HG02852 (cell line): ENCODE data around the gene NHERF2.
A peak's percentile ranks its signal among the peaks of the same experiment; 100 is the strongest.
"Not testable (repeated sequence)": the region's sequence is repeated elsewhere in the genome, so short reads cannot be mapped to it uniquely, and the experiment has no call there.

ENCODE experiments used
- ATAC-seq: cut with Tn5 transposase; IDR thresholded peaks from one replicate; pipeline ENCODE4 v1.9.1; 2021; ENCODE audit warnings: mild to moderate bottlenecking, moderate library complexity; ENCODE audit not compliant: unreplicated experiment

Gene NHERF2

DNA sequence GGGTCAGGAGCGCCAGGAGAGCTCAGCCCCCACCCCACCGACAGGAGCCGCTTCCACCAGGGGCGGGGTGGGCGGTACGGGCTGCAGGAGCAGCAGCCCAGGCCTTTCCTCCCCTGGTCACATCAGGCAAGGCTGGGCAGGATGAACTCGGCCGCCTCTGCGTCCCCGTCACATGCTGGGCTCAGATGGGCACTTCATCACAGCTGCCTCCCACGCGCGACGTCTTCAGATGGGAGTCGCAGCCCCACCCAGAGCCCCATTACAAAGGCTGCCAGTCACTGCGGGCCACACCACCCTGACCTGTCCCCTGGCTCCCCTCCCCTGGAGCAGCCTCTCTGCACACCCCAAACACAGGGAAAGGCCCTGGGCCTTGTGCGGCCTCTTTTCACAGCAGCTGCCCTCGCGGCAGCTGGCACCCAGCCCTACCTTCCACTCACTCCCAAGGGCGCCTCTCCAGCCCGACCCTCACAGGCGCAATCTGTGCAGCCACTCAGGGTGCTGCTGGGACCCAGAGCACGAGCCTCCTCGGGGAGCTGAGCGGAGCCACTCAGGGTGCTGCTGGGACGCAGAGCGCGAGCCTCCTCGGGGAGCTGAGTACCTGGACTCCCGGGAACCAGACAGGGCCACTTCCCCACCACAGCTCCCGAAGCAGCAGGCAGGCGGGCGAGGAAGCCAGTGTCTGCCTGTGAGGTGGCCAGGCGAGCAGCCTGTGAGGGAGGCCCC is 21.7 kb upstream of the NHERF2 start:
- ATAC-seq, result no peak

- no peak for ATAC-seq
Observed at GRCh38 chr16:2005646-2006045, 21.1 kb upstream of the NHERF2 start.

DNA sequence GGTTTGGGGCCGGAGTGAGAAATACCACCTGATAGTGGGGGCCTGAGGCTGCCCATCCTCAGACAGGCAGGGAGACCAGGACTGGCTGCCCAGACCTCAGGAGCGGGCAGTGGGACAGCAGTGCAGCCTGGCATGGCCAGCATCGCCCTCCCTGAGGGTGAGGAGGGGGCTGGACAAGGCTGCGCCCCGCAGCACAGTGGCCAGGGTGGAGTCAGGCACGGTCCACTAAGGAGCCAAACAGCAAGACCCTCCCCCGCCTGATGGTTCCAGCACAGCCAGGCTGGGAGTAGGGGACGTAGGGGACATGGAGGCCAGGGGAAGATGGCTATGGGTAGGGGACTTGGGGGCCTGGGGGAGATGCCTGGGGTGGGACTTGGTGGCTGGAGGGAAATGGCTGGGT is 20.4 kb upstream of the NHERF2 start:
- ATAC-seq, result no peak

DNA sequence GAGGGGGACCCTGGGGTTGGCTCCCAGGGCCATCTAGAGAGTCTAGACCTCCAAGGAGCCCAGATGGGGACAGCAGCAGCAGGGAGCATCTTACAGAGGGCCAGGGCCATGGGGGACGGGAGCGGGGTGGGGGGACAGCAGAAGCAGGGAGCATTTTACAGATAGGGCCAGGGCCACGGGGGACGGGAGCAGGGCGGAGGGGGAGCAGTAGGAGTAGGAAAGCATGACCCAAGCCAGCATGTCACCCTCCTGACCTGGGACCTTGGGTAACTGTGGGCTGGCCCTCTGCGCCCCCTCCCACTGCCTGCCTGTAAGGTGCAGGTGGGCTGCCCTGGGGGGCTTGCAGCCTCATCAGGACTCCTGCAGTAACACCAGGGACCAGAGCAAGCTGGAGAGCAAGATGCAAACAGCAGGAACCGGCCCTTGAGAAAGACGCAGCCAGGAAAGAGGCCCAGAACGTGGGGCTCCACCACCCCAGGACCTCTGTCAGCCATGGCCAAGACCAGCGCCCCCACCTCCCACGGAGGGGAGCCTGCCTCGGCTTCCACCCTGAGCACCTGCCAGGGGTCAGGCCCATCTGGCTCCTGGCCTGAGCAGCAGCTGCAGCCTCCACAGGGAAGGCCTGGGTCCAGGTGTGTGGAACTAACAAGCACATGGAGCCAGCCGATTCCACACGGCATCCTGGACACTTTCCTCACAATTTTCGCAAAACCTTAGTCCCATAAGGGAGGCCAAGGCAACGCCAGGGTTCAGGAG is 19.4 kb upstream of the NHERF2 start:
- no peak for ATAC-seq

- ATAC-seq, result no peak
Observed at GRCh38 chr16:2008009-2008526, 18.6 kb upstream of the NHERF2 start.

DNA sequence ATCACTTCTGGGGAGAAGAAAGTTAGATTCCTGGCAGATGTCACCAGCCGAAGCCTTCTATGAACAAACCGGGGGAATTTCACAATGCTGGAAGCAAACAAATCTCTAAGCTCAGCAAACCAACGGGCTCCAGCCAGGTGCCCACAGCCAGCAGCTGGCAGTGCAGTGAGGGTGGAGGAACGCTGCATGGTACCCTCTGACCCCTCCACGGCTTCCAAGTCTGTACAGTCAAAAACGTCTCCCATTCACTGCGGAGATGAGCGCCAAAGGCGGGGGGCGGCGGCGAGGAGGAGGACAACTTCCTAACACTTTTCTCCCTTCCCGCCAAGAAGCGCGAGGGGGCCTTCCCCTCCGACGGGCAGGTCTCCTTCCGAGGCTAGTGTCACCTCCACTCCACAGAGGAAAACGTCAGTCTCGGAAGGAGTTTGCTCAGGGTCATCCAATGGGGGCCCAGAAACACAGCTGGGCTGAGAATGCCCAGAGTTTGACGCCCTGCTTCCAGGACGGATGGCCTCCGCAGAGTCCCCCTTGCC is 18.0 kb upstream of the NHERF2 start:
- no peak for ATAC-seq

- ATAC-seq, result peak; percentile 42
Observed at GRCh38 chr16:2009164-2009711, 17.5 kb upstream of the NHERF2 start.

- ATAC-seq, result peak; percentile 83
Observed at GRCh38 chr16:2009791-2010510, 16.8 kb upstream of the NHERF2 start, which contains the start of gene ZNF598. ZNF598 (minus strand) TSS chr16:2009821.

- ATAC-seq, result not testable (repeated sequence)
Observed at GRCh38 chr16:2011726-2012125, 15.0 kb upstream of the NHERF2 start.

GRCh38 chr16:2013527-2013926 is 13.2 kb upstream of the NHERF2 start:
- ATAC-seq, result no peak

- ATAC-seq, result no peak
Observed at GRCh38 chr16:2015117-2015946, 11.4 kb upstream of the NHERF2 start.

DNA sequence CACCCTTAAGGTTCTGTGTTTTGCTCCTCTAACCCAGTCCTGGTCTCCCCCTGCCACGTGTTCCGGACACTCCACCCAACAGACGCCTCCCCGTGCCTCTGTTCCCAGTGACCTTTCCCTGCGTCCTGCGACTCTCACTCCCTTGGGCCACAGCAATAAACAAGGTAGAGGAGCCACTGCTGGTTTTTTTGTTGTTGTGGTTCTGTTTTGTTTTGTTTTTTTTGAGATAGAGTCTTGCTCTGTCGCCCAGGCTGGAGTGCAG is 10.8 kb upstream of the NHERF2 start:
- no peak for ATAC-seq

DNA sequence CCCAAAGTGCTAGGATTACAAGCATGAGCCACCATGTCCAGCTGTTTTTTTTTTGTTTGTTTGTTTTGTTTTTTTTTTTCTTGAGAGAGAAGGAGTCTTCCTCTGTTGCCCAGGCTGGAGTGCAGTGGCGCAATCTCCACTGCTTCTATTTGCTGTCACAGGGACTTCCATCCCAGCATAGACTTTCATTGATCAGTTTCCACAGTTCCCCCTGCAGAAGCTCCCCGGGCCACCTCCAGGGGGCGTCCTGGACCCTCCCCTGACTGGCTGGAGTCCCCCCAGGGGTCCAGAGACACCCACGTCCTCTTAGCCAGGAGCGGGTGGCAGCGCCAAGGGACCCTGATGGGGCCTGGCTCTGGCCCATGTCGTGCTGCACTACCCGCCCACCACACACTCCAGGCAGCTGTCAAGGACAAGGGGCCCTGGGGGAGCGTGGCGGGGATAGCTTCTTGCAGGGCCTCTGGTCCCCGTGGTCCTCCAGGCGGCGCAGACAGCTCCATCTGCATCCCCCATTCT is 10.2 kb upstream of the NHERF2 start:
- ATAC-seq, result no peak

DNA sequence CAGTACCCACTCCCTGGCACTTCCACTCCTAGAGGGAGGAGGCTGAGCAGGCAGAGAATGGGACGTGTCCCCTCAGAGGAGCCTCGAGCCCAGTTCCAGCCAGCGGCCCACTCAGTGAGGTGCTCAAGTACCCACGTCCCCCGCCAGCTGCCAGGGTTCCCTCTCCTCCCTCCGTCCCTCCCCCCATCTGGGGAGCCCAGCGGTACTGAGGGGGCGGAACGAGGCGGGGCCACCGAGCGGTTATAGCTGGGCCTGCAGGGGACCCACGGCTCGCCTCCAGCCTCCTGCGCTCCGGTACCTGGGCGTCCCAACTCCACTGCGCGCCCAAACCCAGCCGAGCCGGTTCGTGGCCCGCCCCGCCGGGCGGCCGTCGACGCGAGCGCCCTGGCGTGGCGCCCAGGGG is 7.2 kb upstream of the NHERF2 start, which contains the start of gene NPW:
Gene NPW (plus strand): TSS at position 268 of the 403 bp plus-strand sequence.
- no peak for ATAC-seq

- no peak for ATAC-seq
Observed at GRCh38 chr16:2019921-2020831, 6.5 kb upstream of the NHERF2 start.

DNA sequence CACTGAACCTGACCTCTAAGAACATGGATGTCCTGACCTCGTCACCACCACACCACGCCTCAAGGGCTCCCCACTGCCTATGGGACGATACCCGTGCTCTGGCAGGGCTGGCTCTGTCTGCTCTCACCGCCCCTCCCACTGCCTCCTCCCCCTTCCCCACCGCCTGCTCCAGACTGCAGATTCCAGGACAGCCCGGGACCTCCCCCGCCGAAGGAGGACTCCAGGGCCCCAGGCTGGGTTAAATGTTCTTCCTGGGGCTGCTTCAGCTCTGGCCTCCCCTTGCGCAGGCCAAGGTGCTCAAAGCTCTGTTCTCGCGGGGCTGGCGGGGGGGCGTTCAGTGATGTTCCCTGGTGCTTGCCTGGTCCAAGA is 4.0 kb upstream of the NHERF2 start:
- ATAC-seq, result no peak

GRCh38 chr16:2023092-2024031 is 3.3 kb upstream of the NHERF2 start:
- ATAC-seq, result no peak

- ATAC-seq, result no peak
Observed at GRCh38 chr16:2024032-2024420, 2.7 kb upstream of the NHERF2 start.
